ENCODE measurements around the gene UBN1. TPM values are rescaled to one million over a fixed set of nuclear protein-coding genes. Genes with fewer than 3 reads are reported as not detected.

The UBN1 gene
- total RNA-seq, 1 donor from 2014 or later: 12.2 TPM

- FAIRE-seq: no peak
- no peak for DNase-seq (ENCODE audit: low spot score in 2 of 2)
These were observed 12.1 kb downstream of the UBN1 start for GRCh38 chr16:4859190-4859899.

DNA sequence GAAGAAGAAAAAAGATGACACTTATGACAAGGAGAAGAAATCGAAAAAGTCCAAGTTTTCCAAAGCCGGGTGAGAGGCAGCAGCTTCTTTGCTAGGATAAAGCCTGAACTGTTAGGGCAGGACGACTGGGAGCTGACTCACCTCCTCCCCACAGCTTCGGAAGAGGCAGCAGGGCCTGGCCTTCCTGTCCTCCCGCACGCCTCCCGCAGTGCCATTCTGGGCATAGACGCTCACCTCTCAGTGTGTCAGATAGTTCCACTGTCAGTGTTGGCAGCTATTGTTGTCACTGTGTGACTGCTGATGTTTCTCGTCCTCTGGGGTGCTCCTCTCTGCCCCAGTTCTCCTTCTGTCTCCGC lies 12.6 kb downstream of the UBN1 start:
- FAIRE-seq (no peak), DNase-seq (ENCODE audit: low spot score in 2 of 2) (no peak)

DNA sequence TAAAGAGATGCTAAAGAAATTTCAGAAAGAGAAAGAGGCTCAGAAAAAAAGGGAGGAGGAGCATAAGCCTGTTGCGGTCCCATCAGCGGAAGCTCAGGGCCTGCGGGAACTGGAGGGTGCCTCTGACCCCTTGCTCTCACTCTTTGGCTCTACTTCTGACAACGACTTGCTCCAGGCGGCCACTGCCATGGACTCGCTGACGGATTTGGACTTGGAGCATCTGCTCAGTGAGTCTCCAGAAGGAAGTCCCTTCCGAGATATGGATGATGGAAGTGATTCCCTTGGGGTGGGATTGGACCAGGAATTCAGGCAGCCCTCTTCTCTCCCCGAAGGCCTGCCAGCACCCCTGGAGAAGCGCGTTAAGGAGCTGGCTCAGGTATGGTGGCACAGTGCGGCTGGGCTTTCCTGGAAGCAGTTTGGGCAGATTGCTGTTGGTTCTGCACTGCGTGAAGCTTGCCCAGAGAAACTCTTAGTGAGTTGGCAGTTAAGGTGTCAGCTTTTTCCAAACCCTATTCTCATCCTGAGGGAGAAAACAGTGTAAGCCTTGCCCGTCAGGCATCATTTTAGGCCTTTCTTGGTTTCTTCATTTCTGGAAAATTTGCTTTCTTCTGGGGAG lies 13.6 kb downstream of the UBN1 start:
- DNase-seq (ENCODE audit: low spot score in 2 of 2) (no peak), FAIRE-seq (no peak)

DNA sequence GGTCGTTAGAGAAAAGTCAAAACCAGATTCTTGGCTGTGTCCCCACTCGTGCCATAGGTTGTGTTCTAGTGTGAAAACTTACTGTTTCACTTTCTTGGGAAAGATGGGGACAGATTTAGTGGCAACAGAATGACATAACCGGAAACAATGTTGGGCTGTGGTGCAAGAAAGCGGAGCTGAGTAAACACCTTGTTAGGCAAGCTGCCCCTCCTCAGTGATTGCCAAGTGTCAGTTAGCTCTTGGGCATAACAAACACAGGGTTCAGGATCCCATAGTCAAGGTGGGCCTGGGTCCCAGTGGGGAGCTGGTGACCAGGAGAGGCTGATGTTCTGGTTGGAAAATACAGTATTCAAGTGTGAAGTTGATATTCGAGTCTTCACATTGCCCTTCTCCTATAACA lies 15.4 kb downstream of the UBN1 start:
- no peak for FAIRE-seq
- no peak for DNase-seq (ENCODE audit: low spot score in 2 of 2)

- DNase-seq (ENCODE audit: low spot score in 2 of 2) (no peak), FAIRE-seq (no peak)
These were observed 17.4 kb downstream of the UBN1 start for GRCh38 chr16:4864728-4865127.

- DNase-seq (ENCODE audit: low spot score in 2 of 2) (no peak), FAIRE-seq (no peak)
These were observed 18.1 kb downstream of the UBN1 start for GRCh38 chr16:4865231-4865860.

GRCh38 chr16:4866586-4866985 lies 19.3 kb downstream of the UBN1 start:
- DNase-seq (ENCODE audit: low spot score in 2 of 2) (no peak), FAIRE-seq (no peak)

DNA sequence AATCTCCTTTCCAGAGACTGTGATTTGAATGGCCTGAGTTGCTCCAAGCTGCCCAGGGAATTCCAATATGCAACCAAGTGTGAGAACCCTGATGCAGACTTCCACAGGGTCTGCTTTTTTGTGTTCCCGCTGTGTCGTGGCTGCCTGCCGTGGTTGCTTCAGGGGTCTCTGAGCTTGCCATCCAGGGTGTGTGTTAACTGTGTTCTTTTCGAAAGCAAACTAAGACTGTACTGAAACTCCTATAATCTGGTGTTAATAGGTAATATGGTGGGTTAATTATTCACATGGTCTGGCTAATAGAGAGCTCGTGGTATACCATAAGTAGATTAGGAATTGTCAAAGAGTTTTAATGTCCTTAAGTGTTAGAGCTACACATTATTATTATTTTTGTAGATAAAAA lies 20.7 kb downstream of the UBN1 start:
- FAIRE-seq: no peak
- no peak for DNase-seq (ENCODE audit: low spot score in 2 of 2)

- no peak for FAIRE-seq
- DNase-seq (ENCODE audit: low spot score in 2 of 2): no peak
These were observed 21.3 kb downstream of the UBN1 start for GRCh38 chr16:4868535-4868934.

DNA sequence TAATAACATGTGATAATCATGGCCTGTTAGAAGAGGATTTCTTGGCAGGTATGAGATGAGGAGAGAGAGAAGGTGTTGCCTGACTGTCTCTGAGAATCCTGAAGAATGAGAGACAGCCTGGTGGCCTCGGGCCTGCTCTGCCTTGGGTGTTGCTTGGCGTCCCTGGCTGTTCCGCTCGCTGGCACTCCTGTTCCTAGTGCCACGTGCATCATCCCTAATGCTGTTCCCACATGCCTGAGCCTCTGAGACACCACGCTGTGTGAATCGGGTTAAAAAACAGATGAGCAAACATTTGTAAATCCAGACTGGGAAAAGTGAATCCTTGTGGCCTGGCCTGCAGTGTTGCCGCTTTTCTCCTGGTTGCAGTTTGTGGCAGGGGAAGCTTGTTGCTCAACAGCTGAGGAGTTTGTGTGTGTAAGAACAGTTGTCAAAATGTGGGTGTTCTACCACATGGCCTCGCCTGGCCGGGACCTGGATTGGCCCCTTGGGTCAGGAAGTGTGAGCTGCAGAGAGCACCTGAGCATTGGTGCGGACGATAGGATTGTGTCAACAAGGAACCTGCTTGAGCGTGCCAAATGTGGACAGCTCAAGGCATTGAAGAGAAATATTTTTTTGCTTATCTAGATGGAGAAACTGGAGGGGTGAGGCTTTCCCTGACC lies 22.0 kb downstream of the UBN1 start:
- FAIRE-seq: no peak
- DNase-seq (ENCODE audit: low spot score in 2 of 2): no peak

GRCh38 chr16:4870138-4870671 lies 22.9 kb downstream of the UBN1 start:
- FAIRE-seq: no peak
- DNase-seq (ENCODE audit: low spot score in 2 of 2): no peak

GRCh38 chr16:4871071-4871470 lies 23.8 kb downstream of the UBN1 start:
- DNase-seq (ENCODE audit: low spot score in 2 of 2): no peak
- no peak for FAIRE-seq

- DNase-seq (ENCODE audit: low spot score in 2 of 2): no peak
- FAIRE-seq: no peak
These were observed 25.8 kb downstream of the UBN1 start for GRCh38 chr16:4873091-4873490.

- no peak for FAIRE-seq
- no peak for DNase-seq (ENCODE audit: low spot score in 2 of 2)
These were observed 27.4 kb downstream of the UBN1 start for GRCh38 chr16:4874666-4875065.

GRCh38 chr16:4876646-4877379 lies 29.5 kb downstream of the UBN1 start:
- DNase-seq (ENCODE audit: low spot score in 2 of 2): no peak
- no peak for FAIRE-seq

- no peak for DNase-seq (ENCODE audit: low spot score in 2 of 2)
- FAIRE-seq: no peak
These were observed 30.1 kb downstream of the UBN1 start for GRCh38 chr16:4877380-4877685.

- no peak for DNase-seq (ENCODE audit: low spot score in 2 of 2)
- no peak for FAIRE-seq
These were observed 31.8 kb downstream of the UBN1 start for GRCh38 chr16:4879049-4879448.

DNA sequence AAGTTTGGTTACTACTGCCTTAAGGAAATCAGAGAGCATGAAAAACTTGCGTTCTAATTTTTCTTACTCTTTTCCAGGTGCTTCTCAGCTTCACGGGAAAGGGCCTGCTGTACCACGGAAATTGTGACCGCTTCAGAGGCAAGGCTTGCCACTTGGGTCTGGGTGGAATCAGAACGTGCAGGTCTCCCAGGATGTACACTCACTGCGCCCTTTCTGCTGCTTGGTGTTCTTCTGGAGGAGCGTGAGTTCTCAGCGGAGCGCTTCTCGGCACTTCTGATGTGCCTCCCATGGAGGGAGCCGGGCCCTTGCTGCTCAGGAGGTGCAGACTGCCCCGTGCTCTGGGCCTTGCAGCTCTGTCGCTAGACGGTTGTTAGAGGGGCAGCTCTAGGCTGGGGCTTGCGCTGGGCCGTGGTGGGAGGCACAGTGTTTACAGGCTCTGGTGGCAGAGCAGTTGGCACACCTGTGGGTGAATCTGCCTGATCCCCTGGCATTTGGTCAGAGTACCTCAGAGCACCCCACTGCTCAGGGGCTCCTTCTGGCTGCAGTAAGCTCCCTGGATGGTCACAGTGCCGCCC lies 32.8 kb downstream of the UBN1 start:
- no peak for DNase-seq (ENCODE audit: low spot score in 2 of 2)
- no peak for FAIRE-seq

- FAIRE-seq (no peak), DNase-seq (ENCODE audit: low spot score in 2 of 2) (no peak)
These were observed 34.8 kb downstream of the UBN1 start for GRCh38 chr16:4882000-4882632.
